ENCODE measurements around the gene SUMF2. TPM values are rescaled to one million over a fixed set of nuclear protein-coding genes. Genes with fewer than 3 reads are reported as not detected.
A peak's percentile ranks its signal among the peaks of the same experiment; 100 is the strongest.
"Not testable (repeated sequence)": the region's sequence is repeated elsewhere in the genome, so short reads cannot be mapped to it uniquely, and the experiment has no call there.

SUMF2 gene
- 245 TPM for total RNA-seq

DNA sequence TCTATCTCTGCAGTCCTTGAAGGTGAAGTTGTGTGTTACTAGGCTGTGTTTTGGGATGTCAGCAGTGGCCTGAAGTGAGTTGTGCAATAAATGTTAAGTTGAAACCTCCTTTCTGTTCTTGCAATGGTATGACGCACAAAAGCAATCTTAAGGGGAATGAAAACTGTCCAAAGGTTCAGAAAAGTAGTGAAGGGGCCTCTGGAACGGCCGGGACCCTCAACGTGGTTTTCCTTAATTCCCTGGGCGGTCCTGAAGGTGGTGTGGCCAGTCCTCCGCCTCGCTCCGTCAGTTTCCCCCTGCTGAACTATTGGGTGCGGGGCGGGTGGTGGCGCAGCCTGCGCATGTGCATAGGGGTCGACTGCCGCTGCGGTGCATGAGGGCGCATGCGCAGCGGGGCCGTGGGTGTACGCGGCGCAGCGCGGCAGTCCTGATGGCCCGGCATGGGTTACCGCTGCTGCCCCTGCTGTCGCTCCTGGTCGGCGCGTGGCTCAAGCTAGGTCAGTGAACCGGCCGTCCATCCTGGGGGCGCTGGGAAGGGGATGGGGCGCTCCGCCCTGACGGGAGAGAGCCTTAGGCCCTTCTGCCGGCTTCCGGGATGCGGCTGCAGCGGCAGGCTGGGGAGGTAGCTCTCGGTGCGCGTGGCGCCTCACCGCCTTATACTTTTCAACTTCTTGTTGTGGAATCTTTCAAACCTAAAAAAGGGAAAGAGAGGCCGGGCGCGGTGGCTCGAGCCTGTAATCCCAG, at the start of gene SUMF2:
Gene SUMF2, plus strand, starts transcription at position 405 of the 744 bp plus-strand sequence. Its CDS starts 26 bp downstream, at position 431.
- DNase-seq (ENCODE audit: low spot score): peak; percentile 92

- DNase-seq (ENCODE audit: low spot score): not testable (repeated sequence)
Observed at GRCh38 chr7:56017015-56017414, 47.1 kb upstream of the SUMF2 start.

DNA sequence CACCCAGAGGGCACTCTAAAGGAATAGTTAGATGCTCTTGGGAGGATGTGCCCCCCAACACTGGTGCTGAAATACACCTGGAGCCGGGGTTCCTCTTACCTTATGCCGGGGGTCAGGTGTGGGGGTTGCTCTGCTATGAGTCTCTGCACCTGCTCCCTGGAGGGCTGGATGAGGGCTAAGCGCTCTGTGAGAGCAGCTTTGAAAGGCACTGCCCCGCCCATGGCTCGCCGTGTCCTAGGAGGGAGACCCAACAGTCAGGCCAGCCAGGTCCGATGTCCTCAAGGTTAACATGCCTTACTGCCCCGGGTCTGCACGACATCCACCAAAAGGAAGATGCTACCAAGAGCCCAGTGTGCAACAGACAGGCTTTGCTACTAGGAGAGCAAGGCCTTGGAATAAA, 44.6 kb upstream of the SUMF2 start:
- DNase-seq (ENCODE audit: low spot score): no peak

DNA sequence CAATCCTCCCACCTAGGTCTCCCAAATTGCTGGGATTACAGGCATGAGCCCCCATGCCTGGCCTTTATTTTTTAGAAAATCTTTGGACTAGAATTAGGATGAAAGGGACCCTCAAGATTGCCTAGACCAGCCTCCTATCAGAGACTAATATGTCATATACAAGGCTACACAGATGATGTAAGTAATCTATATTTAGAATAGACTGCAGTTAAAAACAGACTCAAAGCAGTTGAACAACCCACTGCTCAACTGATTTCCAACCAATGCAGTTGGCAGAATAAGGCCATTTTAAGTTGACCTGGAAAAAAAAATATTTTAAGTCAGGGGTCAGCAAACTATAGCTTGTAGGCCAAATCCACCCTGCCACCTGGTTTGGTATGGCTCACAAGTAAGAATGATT, 40.6 kb upstream of the SUMF2 start:
- DNase-seq (ENCODE audit: low spot score): no peak

DNA sequence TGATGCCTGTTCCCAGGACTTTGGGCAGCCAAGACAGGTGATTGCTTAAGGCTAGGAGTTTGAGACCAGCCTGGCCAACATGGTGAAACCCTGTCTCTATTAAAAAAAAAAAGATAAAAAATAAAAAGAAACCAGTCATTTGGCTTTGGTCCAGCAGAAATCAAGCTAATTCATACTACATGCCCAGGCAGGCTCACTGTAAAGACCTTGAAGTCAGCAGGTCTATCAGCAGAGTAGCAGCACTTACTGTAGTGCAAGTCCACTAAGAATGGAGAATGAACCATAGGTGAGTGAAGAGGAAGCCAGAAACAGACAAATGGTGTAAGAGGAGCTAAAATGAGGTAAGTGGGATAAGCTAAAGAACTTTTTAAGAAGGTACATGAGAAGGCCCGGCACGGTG, 37.5 kb upstream of the SUMF2 start:
- DNase-seq (ENCODE audit: low spot score): no peak

DNA sequence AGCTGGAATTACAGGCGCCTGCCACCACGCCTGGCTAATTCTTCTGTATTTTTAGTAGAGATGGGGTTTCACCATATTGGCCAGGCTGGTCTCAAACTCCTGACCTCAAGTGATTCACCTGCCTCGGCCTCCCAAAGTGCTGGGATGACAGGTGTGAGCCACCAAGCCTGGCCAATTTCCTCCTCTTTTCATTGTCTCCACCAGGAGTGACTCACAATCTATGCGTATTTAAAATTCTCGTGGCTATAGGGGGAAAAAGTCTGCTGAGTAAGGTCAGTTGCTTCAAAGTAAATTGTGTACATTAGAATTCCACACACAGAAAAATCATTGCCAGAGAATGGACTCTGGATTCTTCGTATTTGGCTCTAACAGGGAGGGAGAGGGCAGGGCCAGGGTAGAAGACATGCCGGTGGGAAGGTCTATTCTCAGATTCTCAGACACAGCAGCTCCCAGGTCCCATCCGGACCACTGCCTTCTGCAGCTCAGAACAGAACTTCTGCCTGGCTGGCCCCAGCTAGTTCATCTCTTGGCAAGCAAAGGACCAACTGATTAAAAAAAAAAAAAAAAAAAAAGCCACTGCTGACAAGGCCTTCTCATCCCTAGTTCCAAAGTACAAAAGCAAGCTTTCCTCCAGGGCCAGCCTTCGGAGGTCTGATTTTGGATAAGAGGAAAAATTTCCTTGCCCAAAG, 35.0 kb upstream of the SUMF2 start:
- peak; percentile 32 for DNase-seq (ENCODE audit: low spot score)

DNA sequence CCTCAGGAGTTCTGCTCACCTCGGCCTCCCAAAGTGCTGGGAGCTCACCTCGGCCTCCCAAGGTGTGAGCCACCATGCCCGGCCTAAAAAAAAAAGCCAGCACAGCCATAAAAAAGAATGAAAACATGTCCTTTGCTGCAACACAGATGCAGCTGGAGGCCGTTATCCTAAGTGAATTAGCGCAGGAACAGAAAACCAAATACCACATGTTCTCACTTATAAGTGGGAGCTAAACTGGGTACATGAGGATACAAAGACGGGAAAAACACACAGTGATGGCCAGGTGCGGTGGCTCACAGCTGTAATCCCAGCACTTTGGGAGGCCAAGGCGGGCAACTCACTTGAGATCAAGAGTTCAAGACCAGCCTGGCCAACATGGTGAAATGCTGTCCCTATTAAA, 33.7 kb upstream of the SUMF2 start:
- DNase-seq (ENCODE audit: low spot score): no peak

DNA sequence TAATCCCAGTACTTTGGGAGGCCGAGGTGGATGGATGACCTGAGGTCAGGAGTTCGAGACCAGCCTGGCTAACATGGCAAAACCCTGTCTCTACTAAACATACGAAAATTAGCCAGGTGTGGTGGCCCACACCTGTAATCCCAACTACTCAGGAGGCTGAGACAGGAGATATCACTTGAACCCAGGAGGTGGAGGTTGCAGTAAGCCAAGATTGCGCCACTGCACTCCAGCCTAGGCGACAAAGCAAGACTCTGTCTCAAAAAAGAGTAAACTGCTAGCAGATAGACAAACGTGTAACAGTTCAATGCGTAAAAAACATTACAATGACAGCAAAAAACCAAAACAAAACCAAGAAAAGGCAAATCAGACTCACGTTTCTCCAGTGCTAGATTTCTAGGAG, 32.5 kb upstream of the SUMF2 start:
- not testable (repeated sequence) for DNase-seq (ENCODE audit: low spot score)

GRCh38 chr7:56032578-56032977, 31.5 kb upstream of the SUMF2 start:
- DNase-seq (ENCODE audit: low spot score): not testable (repeated sequence)

DNA sequence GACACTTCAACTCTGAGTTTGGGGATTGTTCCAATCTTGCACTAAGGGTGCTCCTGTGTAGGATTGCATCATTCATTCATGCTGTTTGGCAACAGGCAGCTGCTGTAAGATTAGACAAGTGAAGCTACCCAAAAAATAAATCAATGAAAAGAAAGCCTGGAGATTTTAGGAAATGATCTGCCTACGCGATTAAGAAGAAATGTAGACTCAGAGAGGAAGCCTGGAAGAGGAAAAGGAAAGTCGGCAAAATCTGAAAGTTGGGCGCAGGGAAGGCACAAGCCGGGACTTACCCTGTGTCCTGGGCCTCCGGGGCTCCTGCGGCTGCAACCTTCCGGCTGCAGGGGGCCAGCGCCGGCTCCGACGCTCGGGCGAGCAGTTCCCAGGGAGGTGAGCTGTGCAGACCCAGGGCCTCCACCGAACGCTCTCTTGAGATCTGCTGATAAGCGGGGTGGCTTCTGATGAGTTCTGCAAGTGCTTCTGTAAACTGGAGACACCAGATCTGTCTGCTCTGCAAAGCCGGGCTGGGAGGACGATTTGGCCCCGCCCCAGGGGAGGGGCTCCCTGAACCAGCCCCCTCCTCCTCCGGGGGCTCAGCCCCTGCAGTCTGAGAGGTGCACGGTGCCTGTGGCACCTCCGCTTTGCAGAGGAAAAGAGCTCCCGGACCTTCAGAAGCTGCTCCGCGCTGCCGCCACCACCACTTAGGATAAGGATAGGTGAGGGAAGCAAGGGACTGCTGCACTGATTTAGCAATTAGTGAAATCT, 30.2 kb upstream of the SUMF2 start:
- peak; percentile 67 for DNase-seq (ENCODE audit: low spot score)

DNA sequence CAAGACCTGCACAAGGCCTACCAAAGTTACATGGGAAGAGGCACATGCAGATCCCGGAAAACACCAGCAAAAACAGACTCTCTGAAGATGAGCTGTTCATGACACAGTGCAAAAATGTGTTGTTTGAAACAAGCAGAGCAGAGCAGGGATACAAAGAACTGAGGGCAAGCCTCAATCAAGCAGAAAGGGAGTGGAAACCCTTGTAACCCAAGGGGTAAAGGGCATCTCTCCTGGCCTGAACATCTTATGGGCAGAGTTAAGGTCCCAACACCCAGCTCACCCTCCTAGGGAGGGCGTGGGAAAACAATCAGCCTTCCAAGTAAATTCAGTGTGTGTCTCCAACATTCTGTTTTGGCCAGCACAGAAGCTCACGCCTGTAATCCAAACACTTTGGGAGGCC, 23.4 kb upstream of the SUMF2 start:
- no peak for DNase-seq (ENCODE audit: low spot score)

- DNase-seq (ENCODE audit: low spot score): not testable (repeated sequence)
Observed at GRCh38 chr7:56045758-56046157, 18.3 kb upstream of the SUMF2 start.

- peak; percentile 78 for DNase-seq (ENCODE audit: low spot score)
Observed at GRCh38 chr7:56046721-56047445, 17.2 kb upstream of the SUMF2 start.

DNA sequence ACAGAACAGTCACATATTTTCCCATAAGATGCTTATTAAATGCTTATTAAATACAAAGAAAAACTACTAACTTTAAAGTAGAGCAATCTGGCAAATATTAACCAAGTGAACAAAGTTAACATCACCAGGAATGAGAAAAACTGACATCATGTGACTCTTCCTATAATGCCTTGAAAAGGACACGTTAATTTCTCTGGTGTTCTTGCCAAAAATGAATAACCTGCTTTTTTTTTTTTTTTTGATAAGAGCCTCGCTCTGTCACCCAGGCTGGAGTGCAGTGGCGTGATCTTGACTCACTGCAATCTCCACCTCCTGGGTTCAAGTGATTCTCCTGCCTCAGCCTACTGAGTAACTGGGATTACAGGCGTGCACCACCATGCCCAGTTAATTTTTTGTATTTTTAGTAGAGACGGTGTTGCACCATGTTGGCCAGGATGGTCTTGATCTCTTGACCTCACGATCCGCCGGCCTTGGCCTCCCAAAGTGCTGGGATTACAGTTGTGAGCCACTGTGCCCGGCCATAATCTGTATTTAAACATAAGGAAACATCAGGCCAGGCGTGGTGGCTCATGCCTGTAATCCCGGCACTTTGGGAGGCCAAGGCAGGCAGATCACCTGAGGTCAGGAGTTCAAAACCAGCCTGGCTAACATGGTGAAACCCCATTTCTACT, 16.5 kb upstream of the SUMF2 start:
- peak; percentile 49 for DNase-seq (ENCODE audit: low spot score)

GRCh38 chr7:56048245-56048644, 15.8 kb upstream of the SUMF2 start:
- DNase-seq (ENCODE audit: low spot score): no peak

- DNase-seq (ENCODE audit: low spot score): peak; percentile 38
Observed at GRCh38 chr7:56048763-56049162, 15.3 kb upstream of the SUMF2 start.

DNA sequence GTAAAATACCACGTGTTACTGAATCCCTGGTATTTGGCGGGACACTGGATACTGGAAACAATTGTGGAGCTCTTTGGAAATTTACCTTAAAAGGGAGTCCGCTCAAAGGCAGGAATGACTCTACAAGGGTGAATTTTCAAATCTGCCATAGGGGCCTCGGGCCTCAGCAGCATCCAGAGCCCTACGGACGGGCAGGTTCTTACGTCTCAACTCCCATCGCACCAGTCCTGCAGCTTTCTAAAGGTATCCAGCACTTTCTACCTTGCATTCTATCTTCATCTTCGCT, 13.1 kb upstream of the SUMF2 start:
- no peak for DNase-seq (ENCODE audit: low spot score)

GRCh38 chr7:56051339-56052191, 12.5 kb upstream of the SUMF2 start, which contains the start of the genes CCT6A and PSPH:
TSS of gene CCT6A (plus strand) at chr7:56051765. CDS start at chr7:56051849, 84 bp downstream.
TSS of gene PSPH (minus strand) at chr7:56051444. CDS start at chr7:56021212, 30,232 bp downstream.
- peak; percentile 97 for DNase-seq (ENCODE audit: low spot score)

DNA sequence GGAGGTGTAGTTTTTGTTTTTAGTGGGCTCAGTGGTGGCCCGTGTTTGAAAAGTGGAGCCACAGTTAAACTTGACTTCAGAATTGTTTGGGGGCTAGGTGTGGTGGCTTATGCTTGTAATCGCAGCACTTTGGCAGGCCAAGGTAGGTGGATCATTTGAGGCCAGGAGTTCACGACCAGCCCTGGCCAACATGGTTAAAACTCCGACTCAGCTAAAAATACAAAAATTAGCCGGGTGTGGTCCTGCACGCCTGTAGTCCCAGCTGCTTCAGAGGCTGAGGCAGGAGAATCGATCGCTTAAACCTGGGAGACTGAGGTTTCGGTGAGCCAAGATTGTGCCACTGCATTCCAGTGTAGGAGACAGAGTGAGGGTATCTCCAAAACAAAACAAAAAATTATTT, 10.7 kb upstream of the SUMF2 start:
- DNase-seq (ENCODE audit: low spot score): no peak

DNA sequence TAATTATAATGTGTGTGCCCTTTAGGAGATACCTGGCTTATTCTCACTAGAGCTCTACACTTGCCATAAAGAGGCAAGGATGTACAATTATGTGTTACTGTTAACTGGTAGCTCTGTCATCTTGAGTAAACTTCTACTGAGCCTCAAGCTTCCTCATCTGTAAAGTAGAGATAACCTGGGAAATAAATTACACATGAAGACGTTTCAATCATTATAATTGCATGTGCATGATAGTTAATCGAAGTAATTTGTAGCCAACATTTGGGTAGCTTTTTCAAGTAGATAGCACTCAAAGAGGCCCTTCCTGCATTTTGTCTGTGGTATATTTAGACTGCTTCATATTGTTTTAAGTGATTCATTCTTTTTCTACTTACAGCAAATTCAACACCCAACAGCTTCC, 10.1 kb upstream of the SUMF2 start:
- DNase-seq (ENCODE audit: low spot score): no peak

Measured in mucosa of gallbladder (tissue), 1 donor.